HG03469 (cell line): ENCODE results near the gene SERPINA10.

ENCODE experiments used
- ATAC-seq: cut with Tn5 transposase; IDR thresholded peaks from one replicate; pipeline ENCODE4 v1.9.1; 2021; ENCODE audit warnings: mild to moderate bottlenecking, moderate library complexity, moderate number of reproducible peaks; ENCODE audit not compliant: unreplicated experiment

Gene SERPINA10, protein sequence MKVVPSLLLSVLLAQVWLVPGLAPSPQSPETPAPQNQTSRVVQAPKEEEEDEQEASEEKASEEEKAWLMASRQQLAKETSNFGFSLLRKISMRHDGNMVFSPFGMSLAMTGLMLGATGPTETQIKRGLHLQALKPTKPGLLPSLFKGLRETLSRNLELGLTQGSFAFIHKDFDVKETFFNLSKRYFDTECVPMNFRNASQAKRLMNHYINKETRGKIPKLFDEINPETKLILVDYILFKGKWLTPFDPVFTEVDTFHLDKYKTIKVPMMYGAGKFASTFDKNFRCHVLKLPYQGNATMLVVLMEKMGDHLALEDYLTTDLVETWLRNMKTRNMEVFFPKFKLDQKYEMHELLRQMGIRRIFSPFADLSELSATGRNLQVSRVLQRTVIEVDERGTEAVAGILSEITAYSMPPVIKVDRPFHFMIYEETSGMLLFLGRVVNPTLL

DNA sequence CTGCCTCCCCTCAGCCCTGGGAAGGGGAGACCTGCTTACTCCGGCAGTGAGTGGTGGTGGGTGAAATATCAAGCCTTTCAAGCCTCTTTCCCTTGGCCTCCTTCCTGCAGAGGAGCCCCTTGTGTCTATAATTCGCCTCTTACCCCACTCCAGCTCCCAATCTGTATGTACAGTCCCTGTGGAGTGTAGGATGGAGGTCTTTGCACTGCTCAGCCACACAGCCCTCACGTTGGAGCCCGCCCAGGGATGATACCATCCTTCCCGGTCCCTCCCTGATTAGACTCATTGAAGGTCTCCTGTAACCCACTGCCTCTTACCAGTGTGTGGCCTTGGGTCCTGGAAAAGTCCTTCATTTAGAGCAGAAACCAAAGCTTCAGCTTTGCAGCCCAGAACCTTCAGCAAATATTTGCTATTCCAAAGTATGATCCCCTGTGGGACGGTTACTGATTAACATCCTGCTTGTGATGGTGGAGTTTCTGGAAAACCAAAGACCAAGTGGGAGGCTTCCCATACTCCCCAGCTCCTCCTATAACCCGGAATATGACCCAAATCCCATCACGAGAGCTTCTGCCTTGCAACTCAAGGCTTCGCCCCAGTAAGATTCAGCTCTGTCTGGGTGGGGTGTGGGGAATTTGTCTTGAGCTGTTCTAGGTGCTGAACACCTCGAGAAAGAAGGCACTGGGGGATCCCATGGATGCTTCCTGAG is at the start of gene SERPINA10:
Gene SERPINA10, minus strand, starts transcription at position 397 of the 706 bp plus-strand sequence. CDS start 2,675 bp downstream, outside the sequence.
- ATAC-seq = no peak

DNA sequence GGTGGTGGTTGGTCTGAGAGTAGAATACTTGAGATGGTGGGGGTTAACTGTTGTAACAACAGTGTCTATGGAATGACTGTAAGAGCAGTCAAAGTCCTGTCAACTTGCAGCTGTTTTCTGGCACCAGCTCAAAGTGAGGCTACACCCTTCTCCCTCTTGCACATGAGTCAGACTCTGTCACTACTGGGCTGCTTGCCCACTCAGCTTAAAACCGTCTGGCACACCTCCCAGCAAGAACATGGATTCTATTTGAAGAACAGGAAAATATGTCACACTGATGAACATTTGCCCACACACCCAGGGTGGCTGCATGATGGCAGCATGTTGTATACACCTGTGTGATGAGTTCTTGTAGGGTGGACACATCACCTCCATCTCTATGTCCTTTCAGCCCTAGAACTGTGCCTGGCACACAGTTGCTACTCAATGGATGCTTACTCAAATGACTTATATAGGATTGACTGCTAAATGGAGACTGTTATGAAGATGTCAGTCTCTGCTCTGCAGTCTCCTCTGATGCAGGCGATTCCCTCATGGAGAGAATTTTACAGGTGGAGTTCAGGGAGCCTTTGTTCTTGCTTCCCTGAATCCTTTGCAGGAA is 49.4 kb upstream of the SERPINA10 start:
- ATAC-seq = no peak

DNA sequence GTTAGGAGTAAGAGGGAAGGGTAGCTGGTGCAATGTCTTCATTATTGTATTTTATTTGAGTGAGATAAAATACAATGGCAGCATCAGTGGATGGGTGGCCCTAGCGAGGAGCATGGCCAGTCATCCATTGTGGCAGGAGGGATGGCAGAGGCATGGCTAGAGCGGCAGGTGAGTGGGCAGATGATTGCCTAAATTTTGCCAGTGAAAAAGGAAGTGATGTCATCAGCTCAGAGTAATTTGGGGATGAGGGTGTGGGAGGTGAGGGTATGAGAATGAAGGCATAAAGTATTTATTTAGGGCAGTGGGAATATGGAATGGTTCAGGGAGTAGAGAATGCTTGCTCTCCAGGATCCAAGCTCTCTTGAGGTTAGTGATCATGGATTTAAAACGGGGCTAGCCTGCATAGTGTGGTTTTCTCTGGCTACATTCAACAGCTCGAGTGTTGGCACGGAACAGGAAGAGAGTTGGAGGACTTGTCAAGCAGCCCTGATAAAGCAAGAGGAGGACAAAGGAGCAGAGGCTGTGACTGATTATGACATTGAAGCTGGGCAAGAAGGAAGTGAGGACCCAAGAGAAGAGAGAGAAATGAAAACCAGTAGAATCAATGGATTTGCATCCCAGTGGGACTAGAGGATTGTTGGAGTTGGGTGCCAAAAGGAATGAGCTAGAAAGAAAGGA is 48.7 kb upstream of the SERPINA10 start:
- no peak for ATAC-seq

DNA sequence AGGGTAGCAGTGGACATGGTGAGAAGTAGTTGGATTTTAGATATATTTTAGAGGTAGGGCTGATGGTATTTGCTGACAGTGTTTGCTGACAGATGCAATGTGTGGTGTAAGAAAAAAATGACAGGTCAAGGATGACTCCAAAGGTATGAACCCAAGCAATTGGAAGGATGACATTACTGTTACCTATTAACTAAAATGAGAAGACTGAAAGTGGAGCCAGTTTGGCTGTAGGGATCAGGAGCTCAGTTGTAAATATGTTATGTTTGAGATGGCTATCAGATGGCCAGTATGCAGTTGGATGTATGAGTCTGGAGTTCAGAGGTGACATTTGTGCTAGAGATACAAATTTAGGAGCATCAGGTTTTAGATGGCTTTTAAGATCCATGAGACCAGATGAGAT is 47.5 kb upstream of the SERPINA10 start:
- no peak for ATAC-seq

DNA sequence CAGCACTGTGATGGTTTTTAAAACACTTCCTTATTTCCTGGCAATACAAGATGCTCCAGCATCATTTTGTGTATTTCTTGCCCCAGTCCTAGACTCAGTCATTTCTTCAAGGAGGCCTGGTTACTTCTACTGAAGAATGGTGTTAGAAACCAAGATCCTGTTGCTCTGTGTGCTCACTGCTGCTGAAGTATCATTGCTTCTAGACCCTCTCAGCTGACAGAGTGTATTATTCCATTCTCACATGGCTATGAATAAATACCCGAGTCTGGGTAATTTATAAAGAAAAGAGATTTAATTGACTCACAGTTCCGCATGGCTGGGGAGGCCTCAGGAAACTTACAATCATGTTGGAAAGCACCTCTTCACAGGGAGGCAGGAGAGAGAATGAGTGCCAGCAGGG is 45.0 kb upstream of the SERPINA10 start:
- ATAC-seq = no peak

DNA sequence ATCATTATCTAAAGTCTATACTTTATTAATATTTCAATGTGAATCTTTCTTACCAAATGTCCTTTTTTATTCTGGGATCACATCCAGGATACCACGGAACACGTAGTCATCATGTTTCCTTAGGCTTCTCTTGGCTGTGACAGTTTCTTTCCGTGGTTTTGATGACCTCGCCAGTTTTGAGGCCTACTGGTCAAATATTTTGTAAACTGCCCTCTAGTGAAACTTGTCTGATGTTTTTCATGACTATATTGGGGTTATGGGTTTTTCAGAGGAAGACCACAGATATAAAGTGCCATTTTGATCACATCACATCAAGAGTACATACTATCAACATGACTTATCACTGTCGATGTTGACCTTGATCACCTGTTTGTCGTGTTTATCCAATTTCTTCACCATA is 44.2 kb upstream of the SERPINA10 start:
- ATAC-seq = no peak

DNA sequence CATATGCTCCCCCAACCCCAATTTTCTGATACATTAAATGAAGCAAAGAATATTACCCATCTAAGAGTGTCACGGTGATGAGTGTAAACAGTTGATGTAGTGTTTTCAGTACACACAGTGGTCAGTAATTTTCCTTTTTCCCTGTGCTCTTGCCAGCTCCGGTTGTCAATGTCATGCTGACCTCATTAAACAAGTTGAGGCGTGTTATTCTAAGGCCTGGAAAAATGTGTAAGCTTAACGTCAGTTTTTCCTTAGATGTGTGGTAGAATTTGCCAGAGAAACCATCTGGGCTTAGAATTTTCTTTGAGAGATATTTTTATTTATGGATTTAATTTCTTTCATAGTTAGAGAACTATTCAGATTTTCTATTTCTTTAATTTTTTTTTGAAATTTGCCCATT is 41.8 kb upstream of the SERPINA10 start:
- ATAC-seq = no peak

DNA sequence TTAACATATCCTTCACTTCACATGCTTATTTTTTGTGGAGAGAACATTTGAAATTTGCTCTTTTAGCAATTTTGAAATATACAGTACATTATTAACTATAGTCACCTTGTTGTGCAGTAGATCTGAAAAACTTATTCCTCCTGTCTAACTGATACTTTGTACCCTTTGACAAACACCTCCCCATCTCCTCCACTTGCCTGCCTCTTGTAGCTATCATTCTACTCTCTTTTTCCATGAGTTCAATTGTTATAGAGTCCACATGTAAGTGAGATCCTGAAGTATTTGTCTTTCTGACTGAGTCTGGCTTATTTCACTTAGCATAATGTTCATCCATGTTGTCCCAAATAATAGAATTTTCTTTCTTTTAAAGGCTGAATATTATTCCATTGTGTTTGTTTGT is 39.5 kb upstream of the SERPINA10 start:
- no peak for ATAC-seq

DNA sequence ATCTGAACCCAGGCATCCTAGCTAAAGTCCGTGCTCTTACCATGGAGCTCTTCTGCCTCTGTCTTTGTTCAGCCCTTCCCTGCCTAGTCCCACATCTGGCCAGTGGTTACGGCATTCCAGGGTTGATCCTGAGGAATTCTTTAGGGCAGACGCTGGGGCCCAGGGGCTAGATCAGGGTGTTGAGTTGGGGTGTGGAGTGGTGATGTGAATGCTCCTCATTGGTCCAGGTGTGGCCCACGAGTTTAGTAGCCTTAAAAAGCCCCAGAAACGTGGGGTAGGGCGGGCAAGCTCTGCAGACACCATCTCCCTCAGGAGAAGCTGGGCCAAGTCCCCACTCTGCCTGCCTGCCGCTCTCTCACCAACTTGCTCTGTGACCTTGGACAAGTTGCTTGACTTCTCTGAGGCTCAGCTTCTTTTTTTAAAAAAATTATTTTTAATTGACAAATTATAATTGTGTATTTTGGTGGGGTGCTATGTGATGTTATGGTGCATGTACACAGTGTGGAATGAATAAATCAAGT is 39.1 kb upstream of the SERPINA10 start:
- no peak for ATAC-seq

DNA sequence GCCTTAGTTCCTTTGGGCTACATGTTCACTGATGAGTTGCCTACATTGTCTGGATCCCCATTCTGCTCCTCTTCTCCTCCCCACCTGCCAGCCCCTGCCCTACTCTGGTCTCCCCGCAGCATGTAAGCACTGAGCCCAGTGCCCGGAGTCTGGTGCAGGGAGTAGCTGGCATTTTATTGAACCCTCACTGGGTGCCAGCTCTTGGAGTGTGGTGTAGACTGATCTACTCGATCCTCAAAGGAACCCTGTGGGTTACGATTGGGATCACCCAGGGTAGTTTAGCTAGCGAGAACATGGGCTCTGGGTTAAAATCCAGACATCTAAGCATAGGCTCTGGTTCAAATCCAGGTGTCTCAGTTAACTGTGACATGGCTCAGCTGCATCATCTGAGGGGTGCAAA is 38.4 kb upstream of the SERPINA10 start:
- no peak for ATAC-seq

DNA sequence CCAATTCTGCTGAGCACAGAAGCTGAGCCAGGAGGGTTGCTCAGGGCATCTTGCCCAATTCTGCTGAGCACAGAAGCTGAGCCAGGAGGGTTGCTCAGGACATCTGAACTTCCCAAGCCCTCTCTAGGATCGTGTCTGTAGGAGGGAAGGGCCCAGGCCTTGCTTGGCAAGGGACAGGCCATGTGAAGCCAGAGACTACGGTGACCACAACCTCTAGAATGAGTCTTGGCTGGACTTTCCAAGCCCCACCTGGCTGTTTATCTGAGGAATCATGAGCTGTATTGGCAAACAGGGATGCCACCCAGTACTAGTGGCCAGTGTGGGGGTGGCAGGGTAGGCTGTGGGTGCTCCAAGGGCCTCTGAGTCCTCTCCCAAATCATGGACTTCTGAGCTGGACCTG is 37.8 kb upstream of the SERPINA10 start:
- no peak for ATAC-seq

DNA sequence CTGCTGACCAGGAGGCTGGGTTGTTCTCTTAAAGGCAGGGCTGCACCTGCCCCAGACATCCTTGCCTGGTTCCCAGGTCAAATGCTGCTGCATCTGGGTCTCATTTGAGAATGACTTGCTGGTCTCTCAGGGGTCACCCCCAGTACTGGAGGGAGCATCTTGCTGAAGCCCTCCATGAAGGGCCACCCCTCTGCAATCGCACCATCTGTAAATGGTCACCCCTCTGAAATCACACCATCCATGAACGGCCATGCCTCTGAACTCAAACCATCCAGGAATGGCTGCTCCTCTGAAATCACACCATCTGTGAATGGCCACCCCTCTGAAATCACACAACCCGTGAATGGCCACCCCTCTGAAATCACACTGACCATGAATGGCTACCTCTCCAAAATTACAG is 37.4 kb upstream of the SERPINA10 start:
- ATAC-seq = no peak

DNA sequence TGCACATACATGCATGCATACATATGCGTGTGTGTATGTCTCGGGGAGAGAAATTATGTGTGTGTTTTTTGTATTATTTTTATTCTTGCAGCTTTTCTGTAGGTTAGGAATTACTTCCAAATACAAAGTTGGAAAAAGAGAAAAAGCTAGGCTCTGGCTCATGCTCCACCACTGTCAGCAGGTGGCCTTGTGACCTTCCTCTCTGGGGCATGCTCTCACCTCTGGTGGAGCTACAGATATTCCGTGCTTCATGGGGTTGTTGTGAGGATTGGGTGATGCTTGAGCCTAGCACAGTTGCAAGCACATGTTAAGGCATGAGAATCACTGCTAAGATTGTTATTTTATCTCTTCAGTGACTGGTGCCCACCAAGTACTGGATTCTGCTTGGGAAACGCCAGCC is 36.8 kb upstream of the SERPINA10 start:
- ATAC-seq = no peak

DNA sequence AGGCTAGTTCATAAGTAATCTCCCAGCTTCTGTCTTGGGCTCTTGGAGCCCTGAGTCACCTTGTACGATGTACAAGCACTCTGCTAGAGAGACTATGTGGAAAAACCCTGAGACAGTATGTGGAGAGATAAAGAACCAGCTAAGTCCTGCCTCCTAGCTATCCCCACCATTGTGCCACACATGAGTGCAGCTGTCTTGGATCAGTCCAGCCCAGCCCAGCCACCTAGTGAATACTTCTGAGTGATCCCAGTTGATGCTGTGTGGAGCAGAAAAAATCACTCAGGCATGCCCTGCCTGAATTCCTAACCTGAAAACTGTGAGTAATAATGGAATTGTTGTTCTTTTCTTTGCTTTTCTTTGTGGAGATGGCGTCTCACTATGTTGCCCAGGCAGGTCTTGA is 35.1 kb upstream of the SERPINA10 start:
- ATAC-seq = no peak

DNA sequence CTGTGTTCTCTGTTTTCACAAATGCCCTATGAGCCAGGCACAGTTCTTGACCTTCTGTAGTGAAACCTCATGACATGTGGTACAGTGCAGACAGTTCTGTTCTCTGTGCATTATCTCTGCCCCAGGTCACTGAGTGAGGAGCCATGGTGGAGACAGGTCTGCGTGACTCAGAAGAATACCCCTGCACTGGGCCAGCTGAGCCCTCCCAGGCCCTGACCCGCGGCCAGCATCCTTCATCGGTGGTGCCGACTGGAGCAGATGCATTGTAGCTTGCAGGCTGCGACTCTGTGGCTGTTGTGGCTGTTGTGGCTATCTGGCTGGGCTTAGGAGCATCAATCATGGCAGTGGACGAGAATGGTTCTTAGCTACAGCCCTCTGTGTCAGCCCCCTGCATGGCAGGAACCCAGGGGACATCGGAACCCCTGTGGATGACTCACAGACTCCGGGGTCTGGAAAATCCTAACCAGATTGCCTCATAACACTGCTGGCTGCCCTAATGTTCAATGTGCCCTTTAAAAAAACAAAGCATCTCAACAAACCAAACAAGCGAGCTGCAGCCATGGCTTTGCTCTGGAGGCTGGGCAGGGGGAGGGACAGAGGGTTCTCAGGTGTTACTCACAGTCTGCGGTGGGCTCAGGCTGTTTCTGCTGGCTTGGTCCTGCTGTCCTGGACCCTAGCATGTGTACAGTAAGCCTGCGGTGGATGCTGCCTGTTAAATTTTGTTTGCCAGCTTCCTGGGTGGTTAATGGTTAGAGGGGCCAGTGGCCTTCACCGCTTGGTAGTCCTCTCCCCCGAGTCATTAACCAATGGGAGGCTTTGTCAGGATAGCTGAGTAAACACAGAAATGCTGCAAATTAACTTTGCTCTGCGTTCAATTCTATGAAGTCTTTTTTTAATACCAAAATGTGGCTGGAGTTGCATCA is 29.8 kb upstream of the SERPINA10 start, which contains the start of gene SERPINA6:
Gene SERPINA6, minus strand, starts transcription at position 689 of the 923 bp plus-strand sequence. CDS start 8,688 bp downstream, outside the sequence.
- no peak for ATAC-seq

DNA sequence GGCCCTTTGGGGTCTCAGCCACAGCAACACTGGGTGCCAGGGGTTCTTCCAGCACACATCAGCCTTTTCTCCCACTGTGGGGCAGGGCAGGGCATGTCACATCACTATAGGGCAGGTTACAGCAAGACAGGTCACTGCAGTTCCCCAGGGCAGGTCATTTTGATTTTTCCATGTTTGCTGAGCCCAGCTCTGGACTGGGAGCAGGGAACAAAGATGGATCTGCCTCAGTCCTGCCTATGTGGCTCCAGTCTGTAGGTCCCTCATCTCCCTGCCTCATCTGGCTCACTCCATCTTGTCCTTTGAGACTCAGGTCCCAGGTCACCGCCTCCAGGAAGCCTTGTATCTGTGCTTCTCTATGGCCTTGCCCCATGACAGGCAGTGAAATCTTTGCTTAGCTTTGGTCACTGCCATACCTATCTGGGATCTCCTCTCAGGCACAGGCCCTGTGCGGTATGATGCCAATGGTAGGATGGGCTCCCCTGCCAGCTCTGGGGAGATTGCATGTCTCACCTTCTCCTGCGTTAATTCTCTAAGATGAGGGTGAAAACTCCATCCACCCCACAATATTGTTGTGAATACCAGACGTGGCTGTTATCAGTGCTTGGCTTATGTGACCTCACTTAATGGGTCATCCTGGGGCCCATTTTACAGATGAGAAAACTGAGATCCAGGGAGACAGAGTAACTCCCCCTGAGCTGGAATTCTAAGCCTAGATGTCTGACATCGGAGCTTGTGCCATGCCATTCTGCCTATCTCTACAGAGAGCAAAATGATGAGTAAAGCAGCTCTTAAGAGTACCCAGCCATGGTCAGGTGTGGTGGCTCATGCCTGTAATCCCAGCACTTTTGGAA is 28.6 kb upstream of the SERPINA10 start:
- ATAC-seq = no peak

DNA sequence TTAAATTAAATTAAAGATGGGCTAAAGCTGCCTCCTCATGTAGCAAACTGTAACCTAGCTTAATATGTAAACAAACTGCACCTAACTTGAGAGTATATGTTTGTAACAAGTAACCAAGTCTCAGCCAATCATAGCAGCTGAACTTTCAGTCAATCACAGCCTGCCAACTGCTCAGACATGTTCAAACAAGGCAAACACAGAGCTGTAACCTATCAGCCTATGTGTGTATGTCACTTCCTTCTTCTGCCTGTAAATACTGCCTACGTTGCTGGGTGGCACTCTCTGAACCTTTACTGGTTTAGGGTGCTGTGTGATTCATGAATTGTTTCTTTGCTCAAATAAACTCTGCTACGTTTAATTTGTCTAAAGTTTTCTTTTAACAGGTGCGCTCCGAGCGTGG is 27.2 kb upstream of the SERPINA10 start:
- no peak for ATAC-seq

DNA sequence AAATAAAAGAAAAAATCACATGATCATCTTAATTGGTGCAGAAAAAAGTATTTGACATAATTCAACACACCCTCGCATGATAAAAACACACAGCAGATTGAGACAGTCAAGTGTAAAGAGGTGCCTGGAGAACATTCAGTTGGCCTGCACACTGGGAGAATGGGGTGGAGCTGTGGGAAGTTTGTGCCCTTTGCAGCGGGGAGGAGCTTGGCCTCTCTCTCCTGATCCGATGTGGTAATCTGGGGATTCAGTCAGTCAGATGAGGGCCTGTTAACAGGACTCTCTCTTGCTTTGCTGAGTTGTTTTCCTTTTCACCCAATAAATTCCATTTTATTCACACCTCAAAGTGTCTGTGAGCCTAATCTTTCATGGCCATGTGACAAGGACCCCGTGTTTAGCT is 24.2 kb upstream of the SERPINA10 start:
- no peak for ATAC-seq

DNA sequence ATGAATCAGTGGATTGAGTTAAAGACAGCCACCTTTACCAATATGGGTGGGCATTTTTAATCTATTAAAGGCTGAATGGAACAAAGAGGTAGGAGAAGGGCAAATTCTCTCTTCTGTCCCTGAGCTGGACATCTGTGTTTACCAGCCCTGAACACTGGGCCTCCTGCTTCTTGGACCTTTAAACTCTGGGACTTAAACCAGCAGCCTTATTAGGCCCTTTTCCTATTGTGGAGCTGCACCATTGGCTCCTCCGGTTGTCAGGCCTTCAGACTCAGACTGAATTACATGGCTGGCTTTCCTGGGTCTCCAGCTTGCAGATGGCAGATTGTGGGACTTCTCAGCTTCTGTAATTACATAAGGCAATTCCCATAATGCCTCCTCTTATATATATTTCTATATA is 23.6 kb upstream of the SERPINA10 start:
- no peak for ATAC-seq
